ENCODE results near the gene FTL. TPM values are rescaled to one million over a fixed set of nuclear protein-coding genes. Genes with fewer than 3 reads are reported as not detected.

The FTL gene
- polyA plus RNA-seq, 2 of the 4 experiments (the other 2 are of a cell fraction): 4,743 to 13,930 TPM

- Histone ChIP-seq H3K4me2 (no peak overlapping the region), H3K4me1 (no peaks in the 10 kb centered on the region), H3K4me3 (no peak overlapping the region), H3K9me3 (no peaks in the 10 kb centered on the region), H3K27ac (no peak overlapping the region)
- ChIA-PET CTCF (interaction anchor here (0.7 to 21.8 kb wide), 12 partner anchors 8 to 203 kb away, joined by 3 to 408 read pairs (median 4); partner anchors contain the start of genes GYS1, LHB and RUVBL2), POLR2A (no interaction called here)
- DNase-seq (ENCODE audit: low read depth in 1 of 2, low spot score in 1 of 2) (no peak), ATAC-seq (no peak), FAIRE-seq (no peak)
- TF ChIP-seq SREBF2 (IDR thresholded peaks at IDR 0.05) (no peak), HOXB13 (CRISPR knock-in tag; IDR thresholded peaks at IDR 0.05; ENCODE audit: low read depth) (no peak), BCL3 (IDR thresholded peaks at IDR 0.05) (no peak), MYC (IDR thresholded peaks at IDR 0.05; ENCODE audit: borderline replicate concordance, low read length) (no peak), CBX2 (IDR thresholded peaks at IDR 0.05; ENCODE audit: borderline replicate concordance, low read depth) (no peak), EHF (CRISPR knock-in tag; IDR thresholded peaks at IDR 0.05) (no peak), HDAC2 (IDR thresholded peaks at IDR 0.05) (no peak), CBX8 (IDR thresholded peaks at IDR 0.05) (no peak), JUNB (IDR thresholded peaks at IDR 0.05) (no peak)
- TF ChIP-seq, protein P1, sequence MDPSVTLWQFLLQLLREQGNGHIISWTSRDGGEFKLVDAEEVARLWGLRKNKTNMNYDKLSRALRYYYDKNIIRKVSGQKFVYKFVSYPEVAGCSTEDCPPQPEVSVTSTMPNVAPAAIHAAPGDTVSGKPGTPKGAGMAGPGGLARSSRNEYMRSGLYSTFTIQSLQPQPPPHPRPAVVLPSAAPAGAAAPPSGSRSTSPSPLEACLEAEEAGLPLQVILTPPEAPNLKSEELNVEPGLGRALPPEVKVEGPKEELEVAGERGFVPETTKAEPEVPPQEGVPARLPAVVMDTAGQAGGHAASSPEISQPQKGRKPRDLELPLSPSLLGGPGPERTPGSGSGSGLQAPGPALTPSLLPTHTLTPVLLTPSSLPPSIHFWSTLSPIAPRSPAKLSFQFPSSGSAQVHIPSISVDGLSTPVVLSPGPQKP (IDR thresholded peaks at IDR 0.05; ENCODE audit: low read depth, low read length): no peak
- WGBS (ENCODE audit: missing lambda C conversion rate): 97% methylated on average over 7 of the region's 7 CpGs
Observed at GRCh38 chr19:49004964-49005614, 40.0 kb downstream of the FTL start.

DNA sequence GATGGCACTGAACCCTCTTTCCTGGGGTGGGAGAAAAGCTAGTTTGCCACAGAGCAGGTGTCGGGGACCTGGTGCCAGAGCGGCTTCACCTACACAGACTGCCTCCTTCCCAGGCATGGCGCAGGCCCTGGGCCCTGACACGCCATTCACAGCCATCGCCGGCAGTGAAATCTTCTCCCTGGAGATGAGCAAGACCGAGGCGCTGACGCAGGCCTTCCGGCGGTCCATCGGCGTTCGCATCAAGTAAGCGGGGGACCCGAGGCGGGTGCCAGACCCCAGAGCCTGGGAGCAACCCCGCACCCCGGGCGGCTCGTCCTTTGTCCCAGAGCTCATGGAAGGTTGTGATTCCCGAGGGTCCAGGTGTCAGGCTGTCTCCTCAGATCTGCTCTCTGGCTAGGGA is 41.8 kb downstream of the FTL start:
- H3K4me1 ChIP-seq: no peaks in the 10 kb centered on the region
- no peak for DNase-seq (ENCODE audit: low read depth in 1 of 2, low spot score in 1 of 2)
- H3K4me3 ChIP-seq: no peak overlapping the region
- H3K9me3 ChIP-seq: no peaks in the 10 kb centered on the region
- WGBS (ENCODE audit: missing lambda C conversion rate): 94% methylated on average over 20 of the region's 22 CpGs
- no peak overlapping the region for H3K4me2 ChIP-seq
- H3K27ac ChIP-seq: no peak overlapping the region
- ATAC-seq: no peak; a peak in 1 of 6 replicates
- CTCF ChIA-PET: interaction anchor here (0.6 to 21.8 kb wide), 12 partner anchors 9 to 218 kb away, joined by 3 to 408 read pairs (median 4); partner anchors contain the start of genes GYS1, LHB and RUVBL2
- TF ChIP-seq FOXS1 (CRISPR knock-in tag; IDR thresholded peaks at IDR 0.05): no peak
- no peak for TF ChIP-seq RAD21 (conservative IDR thresholded peaks at IDR 0.05 in 1 of 2, IDR thresholded peaks at IDR 0.05 in 1 of 2)
- no peak for TF ChIP-seq ATOH8 (CRISPR knock-in tag; IDR thresholded peaks at IDR 0.05; ENCODE audit: low read depth)
- no peak for TF ChIP-seq EHF (CRISPR knock-in tag; IDR thresholded peaks at IDR 0.05)
- no peak for TF ChIP-seq CBX8 (IDR thresholded peaks at IDR 0.05)
- no peak for TF ChIP-seq PBX3 (IDR thresholded peaks at IDR 0.05)
- no peak for TF ChIP-seq BHLHE40 (IDR thresholded peaks at IDR 0.05; ENCODE audit: low read depth, low read length)
- no peak for FAIRE-seq
- POLR2A ChIA-PET: no interaction called here

DNA sequence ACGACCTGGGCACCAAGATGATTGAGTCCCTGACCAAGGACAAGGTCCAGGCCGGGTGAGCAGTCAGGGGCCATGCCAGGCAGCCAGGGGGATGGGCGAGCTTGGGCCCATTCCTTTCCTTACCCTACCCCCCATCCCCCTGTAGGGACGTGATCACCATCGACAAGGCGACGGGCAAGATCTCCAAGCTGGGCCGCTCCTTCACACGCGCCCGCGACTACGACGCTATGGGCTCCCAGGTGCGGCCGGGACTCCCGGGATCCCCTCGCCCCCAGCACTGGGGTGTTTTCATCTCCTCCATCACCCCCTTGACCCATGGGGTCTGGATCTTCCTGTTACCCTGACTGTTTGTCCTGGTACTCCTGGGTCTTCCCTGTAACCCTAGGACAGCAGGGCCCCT is 44.7 kb downstream of the FTL start:
- Histone ChIP-seq H3K27ac (no peak overlapping the region), H3K4me3 (no peak overlapping the region), H3K9me3 (no peaks in the 10 kb centered on the region), H3K4me1 (no peaks in the 10 kb centered on the region), H3K4me2 (no peak overlapping the region)
- WGBS (ENCODE audit: missing lambda C conversion rate): 94% methylated on average over 18 of the region's 18 CpGs
- no peak for FAIRE-seq
- CTCF ChIA-PET: interaction anchor here (0.6 to 21.8 kb wide), 11 partner anchors 9 to 991 kb away, joined by 3 to 408 read pairs (median 4); partner anchors contain the start of genes GYS1 and RUVBL2
- POLR2A ChIA-PET: interaction anchor here (0.8 to 1.4 kb wide), 2 partner anchors 10 to 16 kb away, joined by 3 to 6 read pairs; partner anchors contain the start of gene RUVBL2
- no peak for DNase-seq (ENCODE audit: low read depth in 1 of 2, low spot score in 1 of 2)
- no peak for ATAC-seq
- TF ChIP-seq PBX3 (IDR thresholded peaks at IDR 0.05): no peak
- no peak for TF ChIP-seq EHF (CRISPR knock-in tag; IDR thresholded peaks at IDR 0.05)
- no peak for TF ChIP-seq POLR2A (IDR thresholded peaks at IDR 0.05; ENCODE audit: low read length)
